ENCODE results near the gene TCF25.
"Not testable (repeated sequence)": the region's sequence is repeated elsewhere in the genome, so short reads cannot be mapped to it uniquely, and the experiment has no call there.

The TCF25 gene

DNA sequence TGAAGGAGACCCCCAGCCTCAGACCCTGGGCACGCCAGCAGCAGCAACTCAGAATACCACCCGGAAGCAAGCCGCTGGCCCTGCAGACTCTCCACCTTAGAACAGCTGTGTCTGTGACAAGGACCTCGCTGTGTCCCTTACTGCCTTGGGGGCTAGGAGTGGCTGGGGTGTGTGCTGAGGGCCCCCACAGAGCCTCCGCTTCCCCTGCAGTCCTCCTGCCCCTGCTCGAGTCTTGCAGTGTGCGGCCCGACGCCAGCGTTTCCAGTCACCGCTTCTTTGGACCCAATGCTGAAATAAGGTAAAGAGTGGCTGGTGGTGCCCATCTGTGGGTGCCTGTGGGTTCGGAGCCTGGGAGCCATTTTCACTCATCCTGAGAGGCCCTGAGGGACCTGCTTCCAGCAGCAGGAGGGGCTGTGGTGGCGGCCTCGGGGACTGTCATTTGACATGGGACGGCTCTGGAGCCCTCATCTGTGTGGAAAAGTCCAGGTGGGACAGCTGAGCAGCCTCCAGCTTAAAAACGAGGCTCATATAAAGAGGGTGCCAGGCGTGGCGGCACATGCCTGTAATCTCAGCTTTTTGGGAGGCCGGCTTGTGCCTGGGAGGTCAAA is 30.6 kb downstream of the TCF25 start:
- in situ Hi-C loops (cut with MboI; ENCODE audit: low sequenced_read_pairs) = no loop called here

DNA sequence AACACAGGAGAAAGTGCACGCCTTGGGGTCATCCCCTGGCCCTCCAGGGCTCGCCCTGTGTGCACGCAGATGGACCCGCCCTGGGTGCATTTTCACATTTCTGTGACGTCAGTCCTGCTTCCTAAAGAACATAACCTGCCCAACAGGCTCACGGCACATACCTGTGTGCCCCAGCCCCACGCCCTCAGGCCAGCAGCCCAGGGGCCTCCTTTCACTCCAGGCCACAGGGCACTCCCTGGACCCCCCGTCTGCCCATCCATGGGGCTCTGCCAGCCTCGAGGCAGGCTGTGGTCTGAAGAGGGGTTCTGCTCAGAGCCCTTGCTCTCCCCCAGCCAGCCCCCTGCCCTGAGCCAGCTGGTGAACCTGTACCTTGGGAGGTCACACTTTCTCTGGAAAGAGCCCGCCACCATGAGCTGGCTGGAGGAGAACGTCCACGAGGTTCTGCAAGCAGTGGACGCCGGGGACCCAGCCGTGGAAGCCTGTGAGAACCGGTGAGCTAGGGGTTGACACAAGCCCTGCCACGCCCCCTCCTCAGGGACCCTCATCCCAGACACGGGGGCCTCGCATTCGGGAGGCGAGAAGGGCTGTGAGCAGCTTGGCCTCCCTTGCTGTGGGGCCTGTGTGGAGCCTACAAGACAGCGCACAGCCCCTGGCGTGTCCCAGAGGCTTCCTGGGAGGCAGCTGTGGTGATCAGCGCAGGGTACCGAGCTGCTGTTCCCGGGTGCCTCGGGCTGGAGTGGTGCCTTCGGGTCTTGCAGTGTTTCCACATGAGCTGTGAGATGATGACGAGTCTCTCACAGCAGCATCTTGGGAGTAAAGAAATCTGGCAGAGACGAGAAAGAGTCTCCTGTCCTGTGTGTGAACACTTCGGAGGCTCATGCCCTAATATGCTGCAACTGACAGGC is 31.5 kb downstream of the TCF25 start:
- in situ Hi-C loops (cut with MboI; ENCODE audit: low sequenced_read_pairs) = no loop called here

DNA sequence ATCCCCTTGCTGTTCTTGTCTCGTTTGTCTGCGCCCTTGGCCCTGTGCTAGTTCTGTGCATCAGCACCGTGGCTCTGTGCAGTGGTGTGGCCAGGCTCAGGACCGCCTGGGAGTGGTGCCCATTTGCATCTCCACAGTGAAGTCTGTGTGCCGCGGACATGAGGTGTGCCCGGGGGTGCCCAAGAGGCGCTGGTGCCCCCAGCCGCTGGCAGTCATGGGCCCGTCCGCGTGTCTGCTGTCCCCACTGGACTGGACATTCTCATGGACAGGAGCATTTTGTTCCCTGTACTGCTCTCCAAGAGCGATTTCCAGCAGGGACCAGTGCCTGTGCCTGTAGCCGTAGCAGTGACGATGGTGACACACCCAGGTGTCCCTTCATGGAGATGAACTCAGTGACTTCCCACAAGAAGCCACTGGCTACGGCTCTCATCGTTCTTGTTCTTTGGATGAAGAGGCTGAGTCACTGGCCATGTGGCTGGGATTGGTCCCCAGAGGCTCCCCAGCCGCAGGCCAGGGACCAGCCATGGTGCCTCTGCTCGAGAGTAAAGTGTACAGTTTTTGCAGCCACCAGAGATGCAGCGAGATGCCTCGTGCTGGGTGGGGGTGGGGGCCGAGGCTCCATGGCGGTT is 32.2 kb downstream of the TCF25 start:
- in situ Hi-C loops (cut with MboI; ENCODE audit: low sequenced_read_pairs) = no loop called here

DNA sequence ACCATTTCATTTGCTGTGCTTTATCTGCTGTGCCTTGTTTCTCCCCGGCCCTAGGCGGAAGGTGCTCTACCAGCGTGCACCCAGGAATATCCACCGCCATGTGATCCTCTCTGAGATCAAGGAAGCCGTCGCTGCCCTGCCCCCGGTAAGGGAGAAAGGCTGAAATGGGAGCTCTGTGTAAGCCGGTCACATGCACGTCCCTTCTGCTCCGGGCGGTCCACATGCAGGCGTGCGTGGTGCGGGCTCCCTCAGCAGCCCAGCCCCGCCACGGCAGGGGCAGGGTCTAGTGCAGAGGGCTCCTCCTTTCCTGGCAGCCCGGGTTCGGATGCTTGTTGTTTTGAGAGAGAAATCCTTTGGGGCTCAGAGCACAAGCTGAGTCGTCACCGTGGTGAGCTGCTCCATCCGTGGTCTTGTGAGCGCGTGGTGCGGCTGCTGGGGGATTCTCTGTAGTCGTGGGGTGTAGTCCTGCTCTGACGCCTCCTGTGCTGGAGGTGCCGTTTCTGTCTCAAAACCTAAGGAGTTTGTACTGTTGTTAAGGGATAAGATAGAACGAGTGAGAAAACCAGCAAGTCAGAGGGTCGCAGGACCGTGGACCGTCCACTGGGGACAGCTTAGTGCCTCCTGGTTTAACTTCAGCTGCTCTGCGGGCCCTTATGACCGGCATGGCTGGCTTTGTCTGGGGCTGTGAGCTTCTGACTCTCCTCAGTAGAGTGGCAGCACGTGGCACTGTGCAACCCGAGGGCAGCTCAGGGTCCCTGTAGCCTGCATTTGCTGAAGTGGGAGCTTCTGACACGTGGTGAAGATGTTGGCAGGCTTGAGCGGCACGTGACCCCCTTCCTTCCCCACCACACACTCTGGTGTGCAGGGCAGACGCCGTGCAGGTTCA is 33.0 kb downstream of the TCF25 start:
- in situ Hi-C loops (cut with MboI; ENCODE audit: low sequenced_read_pairs) = no loop called here

DNA sequence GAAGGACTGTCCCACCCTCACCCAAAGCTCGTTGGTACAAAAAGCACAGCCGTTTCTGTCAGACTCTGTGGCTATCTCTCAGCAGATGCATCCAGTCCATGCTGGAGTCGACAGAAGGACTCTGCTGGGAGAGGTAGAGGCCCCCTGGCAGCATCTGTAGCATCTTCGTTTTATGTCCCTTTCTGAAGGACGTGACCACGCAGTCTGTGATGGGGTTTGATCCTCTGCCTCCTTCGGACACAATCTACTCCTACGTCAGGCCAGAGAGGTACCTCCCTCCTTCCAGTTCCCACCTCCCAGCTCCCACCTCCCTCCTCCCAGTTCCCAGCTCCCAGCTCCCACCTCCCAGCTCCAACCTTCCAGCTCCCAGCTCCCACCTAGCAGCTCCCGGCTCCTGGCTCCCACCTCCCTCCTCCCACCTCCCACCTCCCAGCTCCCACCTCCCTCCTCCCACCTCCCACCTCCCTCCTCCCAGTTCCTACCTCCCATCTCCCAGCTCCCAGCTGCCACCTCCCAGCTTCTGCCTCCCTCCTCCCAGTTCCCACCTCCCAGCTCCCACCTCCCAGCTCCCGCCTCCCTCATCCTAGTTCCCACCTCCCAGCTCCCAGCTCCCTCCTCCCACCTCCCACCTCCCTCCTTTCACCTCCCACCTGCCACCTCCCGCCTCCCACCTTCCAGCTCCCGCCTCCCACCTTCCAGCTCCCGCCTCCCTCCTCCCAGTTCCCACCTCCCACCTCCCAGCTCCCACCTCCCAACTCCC is 33.8 kb downstream of the TCF25 start:
- in situ Hi-C loops (cut with MboI; ENCODE audit: low sequenced_read_pairs) = no loop called here

DNA sequence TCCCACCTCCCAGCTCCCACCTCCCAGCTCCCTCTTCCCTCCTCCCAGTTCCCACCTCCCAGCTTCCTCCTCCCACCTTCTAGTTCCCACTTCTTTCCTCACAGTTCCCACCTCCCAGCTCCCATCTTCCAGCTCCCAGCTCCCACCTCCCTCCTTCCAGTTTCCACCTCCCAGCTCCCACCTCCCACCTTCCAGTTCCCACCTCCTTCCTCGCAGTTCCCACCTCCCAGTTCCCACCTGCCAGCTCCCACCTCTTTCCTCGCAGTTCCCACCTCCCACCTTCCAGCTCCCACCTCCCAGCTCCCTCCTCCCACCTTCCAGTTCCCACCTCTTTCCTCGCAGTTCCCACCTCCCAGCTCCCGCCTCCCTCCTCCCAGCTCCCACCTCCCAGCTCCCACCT is 34.8 kb downstream of the TCF25 start:
- in situ Hi-C loops (cut with MboI; ENCODE audit: low sequenced_read_pairs) = no loop called here

DNA sequence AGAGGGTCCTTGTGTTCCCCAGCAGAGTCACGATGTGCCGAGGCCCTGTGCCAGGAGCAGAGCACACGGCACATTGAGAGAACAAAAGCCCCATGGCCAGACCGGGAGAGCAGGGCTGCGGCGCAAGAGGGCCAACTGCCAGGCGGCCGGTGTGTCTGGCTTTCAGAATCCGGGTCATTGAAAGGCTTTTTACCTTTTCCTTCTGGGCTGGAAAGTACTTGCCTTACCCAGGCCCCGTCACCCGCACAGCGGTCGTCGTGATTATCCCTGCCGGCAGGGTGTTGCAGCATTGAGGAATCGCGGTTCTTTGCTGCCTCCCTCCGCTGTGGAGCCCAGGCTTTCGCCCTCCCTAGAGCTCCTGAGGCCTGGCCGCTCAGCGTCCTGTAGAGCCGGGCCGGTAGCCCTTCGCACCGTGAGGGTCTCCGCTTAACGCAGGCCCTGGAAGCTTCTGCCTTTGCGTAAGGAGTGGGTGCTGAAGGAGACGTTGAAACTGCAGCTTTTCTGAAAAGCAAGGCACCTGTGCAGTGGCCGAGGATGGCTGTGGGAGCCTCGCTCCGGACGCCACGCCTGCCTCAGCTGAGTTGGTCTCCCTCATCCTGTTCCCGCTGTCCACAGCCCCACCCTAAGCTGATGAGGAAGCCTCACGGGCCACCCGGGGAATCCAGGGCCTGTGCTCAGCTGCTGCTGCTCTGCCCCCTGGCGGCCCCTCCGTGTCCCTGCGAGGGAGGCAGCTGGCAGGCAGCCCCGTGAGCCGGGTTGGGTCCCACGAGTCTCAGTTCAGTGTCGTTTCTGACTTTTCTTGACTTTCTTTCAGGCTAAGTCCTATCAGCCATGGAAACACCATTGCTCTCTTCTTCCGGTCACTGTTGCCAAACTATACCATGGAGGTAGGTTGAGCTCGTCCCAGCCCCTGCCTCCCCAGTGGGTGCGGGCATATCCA is 36.7 kb downstream of the TCF25 start:
- in situ Hi-C loops (cut with MboI; ENCODE audit: low sequenced_read_pairs) = no loop called here

DNA sequence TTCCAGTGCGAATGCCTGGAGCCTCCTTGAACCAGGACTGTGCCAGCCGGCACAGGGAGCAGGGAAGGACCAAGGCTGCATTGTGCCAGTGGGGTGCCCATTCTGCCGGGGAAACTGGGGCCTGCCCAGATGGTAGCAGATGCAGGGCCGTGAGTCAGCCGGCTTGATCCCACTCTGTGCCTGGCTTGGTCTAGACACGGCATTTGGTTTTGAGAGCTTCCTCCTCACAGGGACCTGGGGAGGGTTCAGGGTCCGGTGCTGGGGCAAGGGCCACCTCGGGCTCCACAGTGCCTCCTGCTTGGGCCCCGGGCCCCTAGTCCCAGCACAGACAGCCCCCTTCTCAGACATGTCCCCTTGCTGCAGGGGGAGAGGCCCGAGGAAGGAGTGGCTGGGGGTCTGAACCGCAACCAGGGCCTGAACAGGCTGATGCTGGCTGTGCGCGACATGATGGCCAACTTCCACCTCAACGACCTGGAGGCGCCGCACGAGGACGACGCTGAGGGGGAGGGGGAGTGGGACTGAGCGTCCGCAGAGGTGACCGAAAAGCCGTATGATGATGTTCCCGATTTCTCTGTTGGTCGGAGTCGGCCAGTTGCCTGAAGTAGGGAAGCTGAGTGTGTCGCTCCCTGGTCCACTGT is 37.4 kb downstream of the TCF25 start:
- in situ Hi-C loops (cut with MboI; ENCODE audit: low sequenced_read_pairs) = no loop called here

DNA sequence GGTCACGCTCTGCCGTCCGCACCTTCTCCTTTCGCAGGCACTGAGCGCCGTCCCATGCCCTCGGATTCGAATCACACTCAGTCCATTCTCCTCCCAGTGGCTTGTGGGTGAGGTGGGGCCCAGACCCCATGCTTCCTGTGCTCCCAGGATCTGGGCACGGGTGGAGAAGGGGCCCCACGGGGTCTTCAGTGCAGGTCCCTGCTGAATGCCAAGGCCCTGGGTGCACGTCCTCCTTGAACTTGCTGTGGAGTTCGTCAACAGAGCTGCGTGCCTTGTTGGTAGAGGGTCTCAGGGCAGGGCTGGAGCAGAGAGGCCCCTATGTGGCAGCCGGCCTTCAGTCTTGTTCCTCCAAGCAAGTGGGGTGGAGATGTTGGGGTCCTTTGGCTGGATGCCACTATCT is 38.0 kb downstream of the TCF25 start:
- in situ Hi-C loops (cut with MboI; ENCODE audit: low sequenced_read_pairs) = no loop called here

DNA sequence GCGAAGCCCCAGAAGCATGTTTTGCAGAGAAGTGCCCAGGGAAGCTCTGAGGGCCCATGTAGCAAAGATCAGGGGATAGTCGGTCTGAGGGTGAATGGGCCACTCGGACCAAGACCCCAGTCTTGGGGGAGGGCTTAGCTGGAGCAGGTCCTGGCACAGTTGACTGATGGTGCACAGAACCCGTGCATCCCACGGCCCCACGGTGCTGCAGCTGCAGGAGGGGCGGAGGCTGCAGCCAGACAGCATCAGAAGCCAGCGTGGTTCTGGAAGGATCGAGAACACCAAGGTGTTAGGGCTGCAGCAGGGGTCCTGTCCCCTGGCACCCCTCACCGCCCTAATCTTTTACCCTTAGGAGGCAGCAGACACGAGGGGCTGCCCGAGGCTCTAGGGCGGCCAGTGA is 38.8 kb downstream of the TCF25 start:
- in situ Hi-C loops (cut with MboI; ENCODE audit: low sequenced_read_pairs) = no loop called here

DNA sequence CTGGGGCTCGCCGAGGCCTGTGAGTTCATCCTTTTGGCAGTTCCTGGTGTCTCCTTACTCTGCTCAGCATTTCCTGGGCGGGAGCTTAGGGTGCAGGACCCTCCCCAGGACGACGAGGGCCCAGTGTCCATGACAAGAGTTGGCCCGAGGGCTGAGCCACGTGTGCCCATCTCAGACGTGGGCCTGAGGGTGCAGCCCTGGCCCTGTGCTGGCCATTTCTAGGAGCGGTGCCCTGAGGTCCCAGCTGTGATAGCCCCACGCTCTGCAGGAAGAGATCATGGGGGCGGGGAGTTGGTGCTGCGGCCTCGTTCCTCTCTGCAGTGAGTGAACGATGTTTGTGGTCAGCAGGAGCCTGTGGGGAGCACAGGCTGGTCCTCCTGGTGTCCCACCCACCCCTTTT is 39.2 kb downstream of the TCF25 start:
- in situ Hi-C loops (cut with MboI; ENCODE audit: low sequenced_read_pairs) = no loop called here

DNA sequence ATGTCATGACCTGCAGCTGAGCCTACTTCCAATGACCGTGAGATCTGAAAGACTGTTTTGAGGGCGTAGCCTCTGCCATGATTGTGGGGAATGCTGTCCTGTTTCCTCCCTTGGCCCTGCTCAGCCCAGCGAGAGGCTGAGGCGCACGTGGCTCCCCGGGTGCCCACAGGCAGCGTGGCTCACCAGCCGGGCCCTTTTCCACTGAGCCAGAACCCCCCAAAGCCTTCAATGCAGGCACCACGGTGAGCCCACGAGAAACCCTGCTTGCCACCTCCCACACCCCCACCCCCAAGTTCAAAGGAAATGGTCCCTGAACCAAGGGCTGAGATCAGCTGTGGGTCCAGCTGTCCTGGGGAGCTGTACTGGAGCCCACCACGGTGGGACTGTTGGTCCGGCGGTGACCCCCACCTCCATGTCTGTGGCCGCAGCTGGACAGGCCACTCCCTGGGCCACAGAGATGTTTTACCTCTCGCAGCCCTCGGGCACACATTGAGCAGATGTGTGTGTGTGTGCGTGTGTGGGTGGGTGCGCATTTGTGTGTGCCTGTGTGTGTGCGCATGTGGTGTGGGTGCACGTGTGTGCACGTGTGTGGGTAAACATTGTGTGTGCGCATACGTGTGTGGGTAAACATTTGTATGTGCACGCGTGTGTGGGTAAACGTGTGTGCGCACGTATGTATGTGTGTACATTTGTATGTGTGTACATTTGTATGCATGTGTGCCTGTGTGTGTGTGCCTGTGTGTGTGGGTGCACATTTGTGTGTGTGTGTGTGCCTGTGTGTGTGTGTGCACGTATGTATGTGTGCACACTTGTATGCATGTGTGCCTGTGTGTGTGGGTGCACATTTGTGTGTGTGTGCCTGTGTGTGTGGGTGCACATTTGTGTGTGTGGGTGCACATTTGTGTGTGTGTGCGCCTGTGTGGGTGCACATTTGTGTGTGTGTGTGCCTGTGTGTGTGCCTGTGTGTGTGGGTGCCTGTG is 40.3 kb downstream of the TCF25 start:
- in situ Hi-C loops (cut with MboI; ENCODE audit: low sequenced_read_pairs) = no loop called here

DNA sequence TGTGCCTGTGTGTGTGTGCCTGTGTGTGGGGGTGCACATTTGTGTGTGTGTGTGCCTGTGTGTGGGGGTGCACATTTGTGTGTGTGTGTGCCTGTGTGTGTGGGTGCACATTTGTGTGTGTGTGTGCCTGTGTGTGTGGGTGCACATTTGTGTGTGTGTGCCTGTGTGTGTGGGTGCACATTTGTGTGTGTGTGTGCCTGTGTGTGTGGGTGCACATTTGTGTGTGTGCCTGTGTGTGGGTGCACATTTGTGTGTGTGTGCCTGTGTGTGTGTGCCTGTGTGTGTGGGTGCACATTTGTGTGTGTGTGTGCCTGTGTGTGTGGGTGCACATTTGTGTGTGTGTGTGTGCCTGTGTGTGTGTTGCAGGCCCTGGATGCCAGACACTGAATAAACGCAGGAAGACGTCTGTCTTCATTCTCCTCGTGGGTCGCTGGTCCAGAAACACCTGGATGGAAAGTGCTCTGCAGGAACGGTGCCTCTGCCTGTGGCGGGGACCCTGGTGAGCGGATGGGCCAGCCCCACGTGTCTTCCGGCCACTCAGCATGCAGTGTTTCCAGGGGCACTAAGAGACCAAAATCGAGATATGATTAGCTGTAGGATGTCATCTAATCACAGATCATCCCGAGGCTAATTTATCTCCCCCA is 41.4 kb downstream of the TCF25 start:
- in situ Hi-C loops (cut with MboI; ENCODE audit: low sequenced_read_pairs) = not testable (repeated sequence)

DNA sequence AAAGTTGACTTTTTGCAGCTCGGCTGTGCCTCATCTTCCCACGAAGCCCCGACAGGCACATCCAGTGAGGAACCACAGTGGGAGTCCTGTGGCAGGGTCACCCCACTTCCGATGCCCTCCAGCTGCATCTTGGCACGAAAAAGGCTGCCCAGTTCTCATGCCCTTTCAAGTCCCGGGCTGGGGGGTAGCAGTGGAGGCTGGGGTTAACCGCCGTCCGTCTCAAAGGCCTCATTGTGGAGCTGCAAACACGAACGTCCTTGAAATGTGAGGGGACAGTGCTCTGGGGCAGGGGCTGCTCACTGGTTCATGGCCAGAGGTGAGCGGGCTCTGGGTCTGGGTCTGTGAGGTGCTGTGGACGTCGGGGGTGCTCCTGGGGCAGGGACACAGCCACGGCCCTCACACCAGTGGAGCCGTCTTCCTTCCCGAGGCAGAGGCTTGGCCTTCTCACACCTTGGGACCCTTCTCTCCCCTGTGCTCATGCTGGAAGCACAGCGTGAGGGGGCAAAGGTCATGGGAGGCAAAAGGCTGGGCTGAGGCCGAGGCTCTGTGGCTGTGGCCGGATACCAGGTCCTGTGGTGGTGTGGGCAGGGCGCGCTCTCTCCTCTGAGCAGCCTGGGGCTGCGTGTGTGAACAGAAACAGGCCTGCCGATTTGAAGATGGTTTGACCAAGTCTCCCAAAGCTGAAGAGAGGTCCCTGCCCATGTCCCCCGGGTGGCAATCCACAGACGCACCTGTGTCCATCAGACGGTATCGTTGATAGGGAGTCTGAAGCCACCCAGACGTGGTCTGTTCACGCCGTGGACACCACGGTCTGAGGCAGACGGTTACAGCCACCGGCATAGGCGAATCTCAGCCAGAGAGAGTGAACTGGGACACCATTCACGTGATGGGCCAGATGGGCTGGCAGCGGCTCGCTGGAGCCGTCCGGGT is 42.2 kb downstream of the TCF25 start:
- in situ Hi-C loops (cut with MboI; ENCODE audit: low sequenced_read_pairs) = no loop called here

DNA sequence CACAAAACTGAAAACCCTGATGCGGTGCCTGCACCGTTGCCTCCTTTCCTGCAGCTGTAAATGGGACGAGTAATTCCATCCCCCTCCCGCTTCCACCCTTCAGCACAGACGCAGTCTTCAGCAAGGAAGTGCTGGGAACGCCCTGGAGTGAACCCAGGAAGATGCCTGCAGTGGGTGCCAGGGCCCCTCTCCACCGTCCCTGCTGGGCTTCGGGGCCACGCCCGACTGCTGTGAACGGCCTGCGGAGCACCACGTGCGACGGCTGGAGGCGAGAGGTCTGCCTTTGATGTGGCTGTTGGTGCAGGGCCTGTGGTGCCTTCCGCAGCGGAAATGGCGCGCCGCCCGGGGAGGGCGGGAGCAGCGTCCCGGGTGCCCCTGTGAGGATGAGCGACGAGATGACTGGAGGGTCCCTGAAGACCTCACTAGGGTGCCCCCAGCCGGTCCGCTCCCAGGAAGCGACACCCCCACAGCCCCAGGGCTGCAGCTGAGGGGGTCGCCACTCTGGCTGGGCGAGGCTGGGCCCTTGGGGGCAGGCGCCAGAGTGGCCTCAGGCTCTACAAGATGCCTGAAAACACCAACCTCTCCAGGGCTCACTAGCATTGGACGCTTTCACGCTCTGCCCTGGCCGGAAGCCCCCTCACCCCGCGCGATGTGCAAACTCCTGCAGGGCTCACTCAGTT is 44.5 kb downstream of the TCF25 start:
- in situ Hi-C loops (cut with MboI; ENCODE audit: low sequenced_read_pairs) = no loop called here

Data from HL-60/S4 treated with retinoic acid at 250 ng/mL for 4 days and 3 days (cell line).